ENCODE measurements around the gene ZSCAN12. TPM values are rescaled to one million over a fixed set of nuclear protein-coding genes. Genes with fewer than 3 reads are reported as not detected.
A peak's percentile ranks its signal among the peaks of the same experiment; 100 is the strongest.
"Not testable (repeated sequence)": the region's sequence is repeated elsewhere in the genome, so short reads cannot be mapped to it uniquely, and the experiment has no call there.

The ZSCAN12 gene
- total RNA-seq, 8 experiments from 2014 or later: 6.1 to 13.1 (median 10.9) TPM

GRCh38 chr6:28359562-28359961 lies 40.0 kb downstream of the ZSCAN12 start:
- not testable (repeated sequence) for H3K4me3 ChIP-seq; H3K4me1 ChIP-seq (replicated peaks in 1 of 2); H3K27ac ChIP-seq; ATAC-seq (replicated peaks in 6 of 8)
- WGBS, 10 experiments: 100% methylated on average over 6 of the region's 16 CpGs; no CpG with 5 or more reads in 9 of the 10 experiments
- in situ Hi-C loops (cut with MboI; ENCODE audit: low pct_unique_long_range_greater_than_20kb in 2 of 9, low sequenced_read_pairs in 9 of 9, unreplicated experiment in 9 of 9): loop anchor here in 3 of 9 experiments (10.0 to 25.0 kb wide), 2 partner anchors 222 to 225 kb away; partner anchors contain the start of gene ZKSCAN8 (in 2 of the 3)

- no peak overlapping the region for H3K4me3 ChIP-seq
- no peak for ATAC-seq (replicated peaks in 6 of 8)
- 80 to 100% (median 96%) methylated on average over 1 to 6 of the region's 6 CpGs; no CpG with 5 or more reads in 2 of the 10 experiments for WGBS, 10 experiments
- H3K4me1 ChIP-seq (replicated peaks in 1 of 2): peaks cover 0 to 5% of the 10 kb centered on the region in 2 donors
- H3K27ac ChIP-seq: no peak overlapping the region
- in situ Hi-C loops (cut with MboI; ENCODE audit: low pct_unique_long_range_greater_than_20kb in 2 of 9, low sequenced_read_pairs in 9 of 9, unreplicated experiment in 9 of 9): loop anchor here in 3 of 9 experiments (10.0 to 25.0 kb wide), 2 partner anchors 220 to 222 kb away; partner anchors contain the start of gene ZKSCAN8 (in 2 of the 3)
These were observed 42.5 kb downstream of the ZSCAN12 start for GRCh38 chr6:28357036-28357435.

- no peak for ATAC-seq (replicated peaks in 6 of 8)
- in situ Hi-C loops (cut with MboI; ENCODE audit: low pct_unique_long_range_greater_than_20kb in 2 of 9, low sequenced_read_pairs in 9 of 9, unreplicated experiment in 9 of 9): loop anchor here in 3 of 9 experiments (10.0 to 25.0 kb wide), 2 partner anchors 219 to 222 kb away; partner anchors contain the start of gene ZKSCAN8 (in 2 of the 3)
- Histone ChIP-seq H3K4me1 (replicated peaks in 1 of 2) (peaks cover 0 to 5% of the 10 kb centered on the region in 2 donors), H3K4me3 (no peak overlapping the region), H3K27ac (no peak overlapping the region)
- 0 to 100% (median 90%) methylated on average over 1 to 2 of the region's 7 CpGs; no CpG with 5 or more reads in 7 of the 10 experiments for WGBS, 10 experiments
These were observed 42.9 kb downstream of the ZSCAN12 start for GRCh38 chr6:28356666-28357020.

GRCh38 chr6:28355743-28356665 lies 43.5 kb downstream of the ZSCAN12 start:
- Histone ChIP-seq H3K4me3 (peak overlapping the region; percentile 30 to 44 (median 34)), H3K4me1 (replicated peaks in 1 of 2) (peaks cover 2 to 8% of the 10 kb centered on the region in 2 donors), H3K27ac (peak overlapping the region in 1 of 2 donors; percentile 54)
- WGBS, 10 experiments: 0 to 34% (median 10%) methylated on average over 1 to 12 of the region's 19 CpGs; no CpG with 5 or more reads in 1 of the 10 experiments
- in situ Hi-C loops (cut with MboI; ENCODE audit: low pct_unique_long_range_greater_than_20kb in 2 of 9, low sequenced_read_pairs in 9 of 9, unreplicated experiment in 9 of 9): loop anchor here in 3 of 9 experiments (10.0 to 25.0 kb wide), 2 partner anchors 219 to 221 kb away; partner anchors contain the start of gene ZKSCAN8 (in 2 of the 3)
- ATAC-seq (replicated peaks in 6 of 8): peak; percentile 91 to 98 (median 94)

- ATAC-seq (replicated peaks in 6 of 8): no peak
- in situ Hi-C loops (cut with MboI; ENCODE audit: low pct_unique_long_range_greater_than_20kb in 2 of 9, low sequenced_read_pairs in 9 of 9, unreplicated experiment in 9 of 9): loop anchor here in 3 of 9 experiments (10.0 to 25.0 kb wide), 2 partner anchors 218 to 220 kb away; partner anchors contain the start of gene ZKSCAN8 (in 2 of the 3)
- Histone ChIP-seq H3K4me1 (replicated peaks in 1 of 2) (peaks cover 7 to 14% of the 10 kb centered on the region in 2 donors), H3K4me3 (no peak overlapping the region), H3K27ac (no peak overlapping the region)
- WGBS, 10 experiments: 72 to 100% (median 94%) methylated on average over 2 to 6 of the region's 10 CpGs; no CpG with 5 or more reads in 2 of the 10 experiments
These were observed 44.6 kb downstream of the ZSCAN12 start for GRCh38 chr6:28354688-28355554.

- ATAC-seq (replicated peaks in 6 of 8): no peak
- Histone ChIP-seq H3K4me1 (replicated peaks in 1 of 2) (peaks cover 7 to 16% of the 10 kb centered on the region in 2 donors), H3K27ac (no peak overlapping the region), H3K4me3 (no peak overlapping the region)
- 54 to 100% (median 89%) methylated on average over 2 to 10 of the region's 11 CpGs; no CpG with 5 or more reads in 6 of the 10 experiments for WGBS, 10 experiments
- in situ Hi-C loops (cut with MboI; ENCODE audit: low pct_unique_long_range_greater_than_20kb in 2 of 9, low sequenced_read_pairs in 9 of 9, unreplicated experiment in 9 of 9): loop anchor here in 3 of 9 experiments (10.0 to 25.0 kb wide), 2 partner anchors 217 to 219 kb away; partner anchors contain the start of gene ZKSCAN8 (in 2 of the 3)
These were observed 45.4 kb downstream of the ZSCAN12 start for GRCh38 chr6:28353981-28354676.

GRCh38 chr6:28353356-28353755 lies 46.2 kb downstream of the ZSCAN12 start:
- no peak overlapping the region for H3K27ac ChIP-seq
- 83 to 100% (median 95%) methylated on average over 1 to 3 of the region's 3 CpGs; no CpG with 5 or more reads in 2 of the 10 experiments for WGBS, 10 experiments
- in situ Hi-C loops (cut with MboI; ENCODE audit: low pct_unique_long_range_greater_than_20kb in 2 of 9, low sequenced_read_pairs in 9 of 9, unreplicated experiment in 9 of 9): loop anchor here in 3 of 9 experiments (10.0 to 25.0 kb wide), 2 partner anchors 216 to 219 kb away; partner anchors contain the start of gene ZKSCAN8 (in 2 of the 3)
- H3K4me3 ChIP-seq: no peak overlapping the region
- no peak for ATAC-seq (replicated peaks in 6 of 8)
- peaks cover 7 to 16% of the 10 kb centered on the region in 2 donors for H3K4me1 ChIP-seq (replicated peaks in 1 of 2)

- in situ Hi-C loops (cut with MboI; ENCODE audit: low pct_unique_long_range_greater_than_20kb in 2 of 9, low sequenced_read_pairs in 9 of 9, unreplicated experiment in 9 of 9): loop anchor here in 3 of 9 experiments (10.0 to 25.0 kb wide), 2 partner anchors 214 to 217 kb away; partner anchors contain the start of gene ZKSCAN8 (in 2 of the 3)
- H3K4me3 ChIP-seq: peak overlapping the region in 1 of 5 donors; percentile 54
- H3K4me1 ChIP-seq (replicated peaks in 1 of 2): peaks cover 7 to 16% of the 10 kb centered on the region in 2 donors
- H3K27ac ChIP-seq: no peak overlapping the region
- ATAC-seq (replicated peaks in 6 of 8): no peak
- 55 to 100% (median 83%) methylated on average over 1 to 2 of the region's 2 CpGs for WGBS, 10 experiments
These were observed 48.0 kb downstream of the ZSCAN12 start for GRCh38 chr6:28351493-28351925.

- in situ Hi-C loops (cut with MboI; ENCODE audit: low pct_unique_long_range_greater_than_20kb in 2 of 9, low sequenced_read_pairs in 9 of 9, unreplicated experiment in 9 of 9): loop anchor here in 3 of 9 experiments (10.0 to 25.0 kb wide), 2 partner anchors 214 to 216 kb away; partner anchors contain the start of gene ZKSCAN8 (in 2 of the 3)
- 50 to 94% (median 79%) methylated on average over 1 to 2 of the region's 2 CpGs; no CpG with 5 or more reads in 5 of the 10 experiments for WGBS, 10 experiments
- no peak for ATAC-seq (replicated peaks in 6 of 8)
- peak overlapping the region in 3 of 5 donors; percentile 54 to 61 (median 54) for H3K4me3 ChIP-seq
- no peak overlapping the region for H3K27ac ChIP-seq
- H3K4me1 ChIP-seq (replicated peaks in 1 of 2): peaks cover 7 to 16% of the 10 kb centered on the region in 2 donors
These were observed 48.5 kb downstream of the ZSCAN12 start for GRCh38 chr6:28351087-28351486.

GRCh38 chr6:28349892-28350737 lies 49.4 kb downstream of the ZSCAN12 start, which contains the start of gene ZKSCAN3:
Gene ZKSCAN3, plus strand, starts transcription at chr6:28349947. Its CDS starts 9,640 bp downstream, at chr6:28359587.
- H3K27ac ChIP-seq: peak within 1 kb of the TSS; percentile 64 to 73
- peak within 1 kb of the TSS; percentile 48 to 81 (median 54) for H3K4me3 ChIP-seq
- H3K4me1 ChIP-seq (replicated peaks in 1 of 2): peaks cover 7 to 11% of the 10 kb centered on the region in 2 donors
- peak; percentile 98 to 99 (median 99) for ATAC-seq (replicated peaks in 6 of 8)
- 1 to 22% (median 7%) methylated on average over 1 to 17 of the region's 30 CpGs; no CpG with 5 or more reads in 1 of the 10 experiments for WGBS, 10 experiments
- in situ Hi-C loops (cut with MboI; ENCODE audit: low pct_unique_long_range_greater_than_20kb in 2 of 9, low sequenced_read_pairs in 9 of 9, unreplicated experiment in 9 of 9): loop anchor here in 3 of 9 experiments (10.0 to 25.0 kb wide), 2 partner anchors 213 to 215 kb away; partner anchors contain the start of gene ZKSCAN8 (in 2 of the 3)

All from motor neuron (in vitro differentiated cells).